Prostate gland (tissue), 2 donors: ENCODE results near the gene FOS.

Experiments used
- POLR2A ChIP-seq: fragments of 450-650 bp; IDR thresholded peaks from one replicate; pipeline ENCODE4 v1.6.1; 2016; ENCODE audit warnings: antibody characterized with exemption, mild to moderate bottlenecking
- POLR2AphosphoS5 ChIP-seq: sonication (generic); formaldehyde crosslinking; IDR thresholded peaks from one replicate; pipeline ENCODE4 v1.6.1; 2017; ENCODE audit warnings: antibody characterized with exemption
- TF ChIP-seq, protein P1 (sequence below), 4 experiments: fragments of 200-600 bp in 2 of 4; fragments of 450-650 bp in 2 of 4; sonication (generic) in 2 of 4; IDR thresholded peaks; 1 replicate in 3 of 4; 2 replicates in 1 of 4; pipeline ENCODE4 v1.5.1; 2016 to 2019; ENCODE audit warnings: antibody characterized with exemption in 4 of 4, mild to moderate bottlenecking in 2 of 4, moderate library complexity in 2 of 4

DNA sequence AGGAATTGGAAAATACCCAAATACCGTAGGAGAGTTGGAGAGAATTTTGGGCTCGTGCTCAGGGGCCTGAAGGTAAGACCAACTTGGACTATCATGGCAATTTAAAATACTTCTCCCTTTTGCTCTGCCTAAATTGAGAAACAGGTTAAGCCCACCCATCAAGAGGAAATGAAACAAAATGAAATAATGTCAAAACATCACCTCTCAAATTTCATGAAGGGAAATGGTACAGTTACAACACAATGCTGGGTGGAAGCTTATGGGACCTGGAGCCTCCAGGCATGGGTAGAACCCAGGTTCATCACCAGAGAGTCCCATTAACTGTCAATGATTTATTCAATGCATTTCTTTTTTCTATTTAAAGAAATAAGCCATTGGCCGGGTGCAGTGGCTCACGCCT, 33.7 kb downstream of the FOS start:
- TF ChIP-seq POLR2AphosphoS5 (no peak), POLR2A (no peak)
- TF ChIP-seq, protein P1, sequence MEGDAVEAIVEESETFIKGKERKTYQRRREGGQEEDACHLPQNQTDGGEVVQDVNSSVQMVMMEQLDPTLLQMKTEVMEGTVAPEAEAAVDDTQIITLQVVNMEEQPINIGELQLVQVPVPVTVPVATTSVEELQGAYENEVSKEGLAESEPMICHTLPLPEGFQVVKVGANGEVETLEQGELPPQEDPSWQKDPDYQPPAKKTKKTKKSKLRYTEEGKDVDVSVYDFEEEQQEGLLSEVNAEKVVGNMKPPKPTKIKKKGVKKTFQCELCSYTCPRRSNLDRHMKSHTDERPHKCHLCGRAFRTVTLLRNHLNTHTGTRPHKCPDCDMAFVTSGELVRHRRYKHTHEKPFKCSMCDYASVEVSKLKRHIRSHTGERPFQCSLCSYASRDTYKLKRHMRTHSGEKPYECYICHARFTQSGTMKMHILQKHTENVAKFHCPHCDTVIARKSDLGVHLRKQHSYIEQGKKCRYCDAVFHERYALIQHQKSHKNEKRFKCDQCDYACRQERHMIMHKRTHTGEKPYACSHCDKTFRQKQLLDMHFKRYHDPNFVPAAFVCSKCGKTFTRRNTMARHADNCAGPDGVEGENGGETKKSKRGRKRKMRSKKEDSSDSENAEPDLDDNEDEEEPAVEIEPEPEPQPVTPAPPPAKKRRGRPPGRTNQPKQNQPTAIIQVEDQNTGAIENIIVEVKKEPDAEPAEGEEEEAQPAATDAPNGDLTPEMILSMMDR (IDR thresholded peaks at IDR 0.05) = no peak
